ENCODE data around the gene KRTAP2-3. TPM values are rescaled to one million over a fixed set of nuclear protein-coding genes. Genes with fewer than 3 reads are reported as not detected.

The KRTAP2-3 gene
- total and polyA plus RNA-seq, 10 of the 15 experiments (the other 5 are each of a cell fraction or from before 2014, with no cell fraction given): not detected

DNA sequence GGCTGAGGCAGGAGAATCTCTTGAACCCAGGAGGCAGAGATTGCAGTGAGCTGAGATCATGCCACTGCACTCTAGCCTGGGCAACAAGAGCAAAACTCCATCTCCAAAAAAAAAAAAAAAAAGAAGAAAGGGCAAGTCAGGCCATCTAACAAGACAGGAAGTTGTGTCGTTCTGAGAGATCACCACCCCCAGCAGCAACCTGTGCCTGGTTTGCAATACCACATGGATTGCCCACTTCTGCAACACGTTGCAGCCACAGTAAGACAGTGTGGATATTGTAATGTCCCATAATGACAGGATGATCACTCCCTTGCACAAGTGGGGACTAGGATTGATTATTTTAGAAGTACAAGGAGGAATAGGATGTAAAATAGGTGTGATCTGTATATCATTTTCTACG lies 9.1 kb upstream of the KRTAP2-3 start (continued):
- TF ChIP-seq, protein P1, sequence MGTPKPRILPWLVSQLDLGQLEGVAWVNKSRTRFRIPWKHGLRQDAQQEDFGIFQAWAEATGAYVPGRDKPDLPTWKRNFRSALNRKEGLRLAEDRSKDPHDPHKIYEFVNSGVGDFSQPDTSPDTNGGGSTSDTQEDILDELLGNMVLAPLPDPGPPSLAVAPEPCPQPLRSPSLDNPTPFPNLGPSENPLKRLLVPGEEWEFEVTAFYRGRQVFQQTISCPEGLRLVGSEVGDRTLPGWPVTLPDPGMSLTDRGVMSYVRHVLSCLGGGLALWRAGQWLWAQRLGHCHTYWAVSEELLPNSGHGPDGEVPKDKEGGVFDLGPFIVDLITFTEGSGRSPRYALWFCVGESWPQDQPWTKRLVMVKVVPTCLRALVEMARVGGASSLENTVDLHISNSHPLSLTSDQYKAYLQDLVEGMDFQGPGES (IDR thresholded peaks at IDR 0.05): no peak
- no peak for TF ChIP-seq CREB1 (IDR thresholded peaks at IDR 0.05; ENCODE audit: low read depth)
- TF ChIP-seq SUPT20H (IDR thresholded peaks at IDR 0.05; ENCODE audit: borderline replicate concordance, control insufficient read depth, low read depth, low read length): no peak
- no peak for TF ChIP-seq GABPA (IDR thresholded peaks at IDR 0.05; ENCODE audit: low read depth)
- TF ChIP-seq JUND (IDR thresholded peaks at IDR 0.05; ENCODE audit: low read depth, low read length): no peak
- no peak for TF ChIP-seq ZNF274 (IDR thresholded peaks at IDR 0.05; ENCODE audit: insufficient read depth, insufficient read length)
- TF ChIP-seq ATF7 (IDR thresholded peaks at IDR 0.05; ENCODE audit: low read depth): no peak
- TF ChIP-seq TCF3 (IDR thresholded peaks at IDR 0.05; ENCODE audit: borderline replicate concordance, insufficient read depth, low read depth, low read length): no peak
- no peak for TF ChIP-seq HDGF (IDR thresholded peaks at IDR 0.05)
- TF ChIP-seq, protein P2, sequence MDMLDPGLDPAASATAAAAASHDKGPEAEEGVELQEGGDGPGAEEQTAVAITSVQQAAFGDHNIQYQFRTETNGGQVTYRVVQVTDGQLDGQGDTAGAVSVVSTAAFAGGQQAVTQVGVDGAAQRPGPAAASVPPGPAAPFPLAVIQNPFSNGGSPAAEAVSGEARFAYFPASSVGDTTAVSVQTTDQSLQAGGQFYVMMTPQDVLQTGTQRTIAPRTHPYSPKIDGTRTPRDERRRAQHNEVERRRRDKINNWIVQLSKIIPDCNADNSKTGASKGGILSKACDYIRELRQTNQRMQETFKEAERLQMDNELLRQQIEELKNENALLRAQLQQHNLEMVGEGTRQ (IDR thresholded peaks at IDR 0.05; ENCODE audit: borderline replicate concordance, low read depth, low read length): no peak
- no peak for TF ChIP-seq EZH2 (IDR thresholded peaks at IDR 0.05; ENCODE audit: borderline replicate concordance, control insufficient read depth, low read depth, low read length)
- TF ChIP-seq TBL1XR1 (IDR thresholded peaks at IDR 0.05; ENCODE audit: low read depth, low read length): no peak
- no peak for TF ChIP-seq SREBF1 (IDR thresholded peaks at IDR 0.05; ENCODE audit: low read length)
- no peak for TF ChIP-seq RAD51 (IDR thresholded peaks at IDR 0.05)

DNA sequence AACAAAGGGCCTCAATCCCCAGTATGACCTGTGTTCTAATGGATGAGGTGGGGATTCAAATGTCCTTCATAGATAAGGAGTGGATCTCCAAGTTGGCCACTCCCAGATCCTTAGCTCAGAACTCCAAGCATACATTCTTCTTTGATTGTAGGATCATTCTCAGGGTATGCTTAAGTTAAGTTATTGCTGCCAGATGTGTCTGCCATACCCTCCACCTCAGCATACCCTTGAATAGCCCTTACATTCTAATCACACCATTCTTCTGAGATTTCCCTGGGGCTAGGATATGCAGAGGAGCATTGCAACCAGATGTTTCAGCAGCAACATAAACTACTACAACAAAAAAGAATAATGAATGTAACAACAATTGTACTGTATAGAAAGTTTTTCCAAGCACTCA lies 7.4 kb upstream of the KRTAP2-3 start:
- intact Hi-C loops (cut with micrococcal nuclease; ENCODE audit: unreplicated experiment) (no loop called here), in situ Hi-C loops (cut with MboI) (no loop called here)
- RAD21 ChIA-PET (ENCODE audit: unreplicated experiment): no interaction called here
- Histone ChIP-seq H4K20me1 (ENCODE audit: control insufficient read depth, insufficient read depth) (no peaks in the 10 kb centered on the region), H3K27me3 (replicated peaks in 1 of 2; ENCODE audit: control insufficient read depth in 2 of 2, insufficient read depth in 2 of 2, low read length in 1 of 2) (no peaks in the 10 kb centered on the region; a peak in 2 of 4 replicates), H3K4me2 (ENCODE audit: control insufficient read depth, insufficient read depth) (no peak overlapping the region), H3K79me2 (ENCODE audit: control insufficient read depth, insufficient read depth, low read length) (no peaks in the 10 kb centered on the region), H3K9ac (ENCODE audit: control insufficient read depth, insufficient read depth, low read length) (no peak overlapping the region), H3K27ac (ENCODE audit: control insufficient read depth, insufficient read depth) (no peak overlapping the region), H3K36me3 (ENCODE audit: control insufficient read depth in 2 of 2, insufficient read depth in 2 of 2, low read length in 1 of 2) (no peaks in the 10 kb centered on the region), H3K4me1 (ENCODE audit: control insufficient read depth, insufficient read depth, low read length) (no peaks in the 10 kb centered on the region), H2AFZ (ENCODE audit: control insufficient read depth, low read depth, low read length) (no peak overlapping the region), H3K9me3 (replicated peaks; ENCODE audit: control insufficient read depth, insufficient read depth, low read length) (no peaks in the 10 kb centered on the region), H3K4me3 (no peak overlapping the region)
- CTCF ChIA-PET: no interaction called here
- no TSS peak for BruUV-seq (replicated peaks)
- SMC1A ChIA-PET (ENCODE audit: uncharacterized antibody, unreplicated experiment): no interaction called here
- POLR2A ChIA-PET: no interaction called here
- no peak for FAIRE-seq
- no peak for DNase-seq (ENCODE audit: low read depth, low spot score)
- ATAC-seq: no peak
- TF ChIP-seq PAX5 (IDR thresholded peaks at IDR 0.05; ENCODE audit: borderline replicate concordance, low read depth, low read length) (no peak), SP1 (IDR thresholded peaks at IDR 0.05; ENCODE audit: low read depth, low read length) (no peak)
- TF ChIP-seq, protein P3, sequence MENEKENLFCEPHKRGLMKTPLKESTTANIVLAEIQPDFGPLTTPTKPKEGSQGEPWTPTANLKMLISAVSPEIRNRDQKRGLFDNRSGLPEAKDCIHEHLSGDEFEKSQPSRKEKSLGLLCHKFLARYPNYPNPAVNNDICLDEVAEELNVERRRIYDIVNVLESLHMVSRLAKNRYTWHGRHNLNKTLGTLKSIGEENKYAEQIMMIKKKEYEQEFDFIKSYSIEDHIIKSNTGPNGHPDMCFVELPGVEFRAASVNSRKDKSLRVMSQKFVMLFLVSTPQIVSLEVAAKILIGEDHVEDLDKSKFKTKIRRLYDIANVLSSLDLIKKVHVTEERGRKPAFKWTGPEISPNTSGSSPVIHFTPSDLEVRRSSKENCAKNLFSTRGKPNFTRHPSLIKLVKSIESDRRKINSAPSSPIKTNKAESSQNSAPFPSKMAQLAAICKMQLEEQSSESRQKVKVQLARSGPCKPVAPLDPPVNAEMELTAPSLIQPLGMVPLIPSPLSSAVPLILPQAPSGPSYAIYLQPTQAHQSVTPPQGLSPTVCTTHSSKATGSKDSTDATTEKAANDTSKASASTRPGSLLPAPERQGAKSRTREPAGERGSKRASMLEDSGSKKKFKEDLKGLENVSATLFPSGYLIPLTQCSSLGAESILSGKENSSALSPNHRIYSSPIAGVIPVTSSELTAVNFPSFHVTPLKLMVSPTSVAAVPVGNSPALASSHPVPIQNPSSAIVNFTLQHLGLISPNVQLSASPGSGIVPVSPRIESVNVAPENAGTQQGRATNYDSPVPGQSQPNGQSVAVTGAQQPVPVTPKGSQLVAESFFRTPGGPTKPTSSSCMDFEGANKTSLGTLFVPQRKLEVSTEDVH (IDR thresholded peaks at IDR 0.05; ENCODE audit: low read depth, partially characterized antibody): no peak
- TF ChIP-seq, protein P4, sequence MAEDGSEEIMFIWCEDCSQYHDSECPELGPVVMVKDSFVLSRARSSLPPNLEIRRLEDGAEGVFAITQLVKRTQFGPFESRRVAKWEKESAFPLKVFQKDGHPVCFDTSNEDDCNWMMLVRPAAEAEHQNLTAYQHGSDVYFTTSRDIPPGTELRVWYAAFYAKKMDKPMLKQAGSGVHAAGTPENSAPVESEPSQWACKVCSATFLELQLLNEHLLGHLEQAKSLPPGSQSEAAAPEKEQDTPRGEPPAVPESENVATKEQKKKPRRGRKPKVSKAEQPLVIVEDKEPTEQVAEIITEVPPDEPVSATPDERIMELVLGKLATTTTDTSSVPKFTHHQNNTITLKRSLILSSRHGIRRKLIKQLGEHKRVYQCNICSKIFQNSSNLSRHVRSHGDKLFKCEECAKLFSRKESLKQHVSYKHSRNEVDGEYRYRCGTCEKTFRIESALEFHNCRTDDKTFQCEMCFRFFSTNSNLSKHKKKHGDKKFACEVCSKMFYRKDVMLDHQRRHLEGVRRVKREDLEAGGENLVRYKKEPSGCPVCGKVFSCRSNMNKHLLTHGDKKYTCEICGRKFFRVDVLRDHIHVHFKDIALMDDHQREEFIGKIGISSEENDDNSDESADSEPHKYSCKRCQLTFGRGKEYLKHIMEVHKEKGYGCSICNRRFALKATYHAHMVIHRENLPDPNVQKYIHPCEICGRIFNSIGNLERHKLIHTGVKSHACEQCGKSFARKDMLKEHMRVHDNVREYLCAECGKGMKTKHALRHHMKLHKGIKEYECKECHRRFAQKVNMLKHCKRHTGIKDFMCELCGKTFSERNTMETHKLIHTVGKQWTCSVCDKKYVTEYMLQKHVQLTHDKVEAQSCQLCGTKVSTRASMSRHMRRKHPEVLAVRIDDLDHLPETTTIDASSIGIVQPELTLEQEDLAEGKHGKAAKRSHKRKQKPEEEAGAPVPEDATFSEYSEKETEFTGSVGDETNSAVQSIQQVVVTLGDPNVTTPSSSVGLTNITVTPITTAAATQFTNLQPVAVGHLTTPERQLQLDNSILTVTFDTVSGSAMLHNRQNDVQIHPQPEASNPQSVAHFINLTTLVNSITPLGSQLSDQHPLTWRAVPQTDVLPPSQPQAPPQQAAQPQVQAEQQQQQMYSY (CRISPR knock-in tag; IDR thresholded peaks at IDR 0.05): no peak

Measured in GM12878 (cell line).